Measurements from ENCODE around the gene RPA1. TPM values are rescaled to one million over a fixed set of nuclear protein-coding genes. Genes with fewer than 3 reads are reported as not detected.

Gene RPA1
- total and polyA plus RNA-seq, 2 of the 4 experiments (the other 2 are of a cell fraction) = 38.4 to 48.2 TPM

DNA sequence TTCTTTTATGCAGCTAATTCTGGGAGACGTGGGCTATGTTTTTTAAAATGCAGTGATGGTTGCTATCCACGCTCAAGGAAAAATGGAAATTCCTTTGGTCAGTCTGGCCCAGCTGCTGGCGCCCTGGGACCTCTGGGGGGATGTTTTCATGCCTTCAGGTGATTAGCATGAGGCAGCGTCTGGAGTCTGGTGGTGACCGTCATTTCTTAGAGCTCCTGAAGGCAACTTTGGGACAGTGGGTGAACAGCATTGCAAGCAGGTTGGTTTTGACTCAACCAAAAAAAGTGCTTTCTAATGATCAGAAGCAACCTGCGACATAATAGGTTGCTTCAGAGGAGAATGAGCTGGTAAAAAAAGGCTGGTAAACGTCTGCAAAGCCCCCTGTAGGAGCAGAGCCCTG lies 82.3 kb downstream of the RPA1 start:
- WGBS, 2 experiments (ENCODE audit: extremely low coverage in 2 of 2, insufficient read length in 1 of 2) = 7% methylated on average over 3 of the region's 7 CpGs; no CpG with 5 or more reads in 1 of the 2 experiments
- no TSS peak for BruUV-seq (replicated peaks)
- Histone ChIP-seq H2BK15ac (ENCODE audit: low read depth, low read length) (no peak overlapping the region), H3K4me2 (ENCODE audit: low read depth, low read length) (no peak overlapping the region), H3K4me3 (ENCODE audit: insufficient read depth, low read depth, low read length) (no peak overlapping the region), H3K18ac (ENCODE audit: low read depth, low read length) (no peak overlapping the region), H2BK5ac (ENCODE audit: low read depth, low read length, poor library complexity, severe bottlenecking) (no peak overlapping the region), H2AK9ac (replicated peaks; ENCODE audit: low read depth, low read length, poor library complexity) (no peak overlapping the region), H4K20me1 (ENCODE audit: insufficient read depth, low read length) (no peaks in the 10 kb centered on the region), H3K9me3 (ENCODE audit: control insufficient read depth, insufficient read depth, low read length) (no peaks in the 10 kb centered on the region), H3K27me3 (ENCODE audit: control insufficient read depth, insufficient read depth, low read length) (peaks cover 78% of the 10 kb centered on the region), H3K9ac (ENCODE audit: low read depth, low read length) (no peak overlapping the region), H4K5ac (ENCODE audit: low read depth, low read length) (no peak overlapping the region), H2BK120ac (ENCODE audit: low read depth, low read length) (no peak overlapping the region), H2BK20ac (ENCODE audit: low read depth, low read length) (no peak overlapping the region), H3K4ac (ENCODE audit: low read depth, low read length) (no peak overlapping the region), H3K36me3 (ENCODE audit: control insufficient read depth, insufficient read depth, low read length) (no peaks in the 10 kb centered on the region), H3K23ac (ENCODE audit: low read depth, low read length) (no peak overlapping the region), H4K8ac (ENCODE audit: low read depth in 2 of 2, low read length in 2 of 2) (no peak overlapping the region), H3K27ac (ENCODE audit: insufficient read depth, low read length) (no peak overlapping the region), H3K14ac (replicated peaks; ENCODE audit: low read depth, low read length) (no peak overlapping the region), H3K79me1 (ENCODE audit: low read depth in 1 of 2, low read length in 2 of 2) (no peaks in the 10 kb centered on the region), H3K9me1 (ENCODE audit: insufficient read depth, low read length) (no peaks in the 10 kb centered on the region), H3K56ac (ENCODE audit: extremely low read depth, insufficient read depth, low read length) (no peak overlapping the region), H2AFZ (replicated peaks; ENCODE audit: low read length, poor library complexity) (no peak overlapping the region), H4K91ac (ENCODE audit: insufficient read depth, low read depth, low read length) (no peak overlapping the region), H3K4me1 (ENCODE audit: control insufficient read depth, insufficient read depth, low read length) (no peaks in the 10 kb centered on the region; the same call in 1 of the 2 replicates), H2AK5ac (ENCODE audit: low read depth, low read length) (no peak overlapping the region)
- dilution Hi-C loops (cut with HindIII; ENCODE audit: low sequenced_read_pairs, unreplicated experiment) (no loop called here), in situ Hi-C loops (cut with MboI; ENCODE audit: low sequenced_read_pairs) (loop anchor here (5.0 kb wide), 1 partner anchor 115 kb away; the partner anchor contains the start of gene RTN4RL1), intact Hi-C loops (cut with micrococcal nuclease) (no loop called here)
- TF ChIP-seq SMC3 (IDR thresholded peaks at IDR 0.05; ENCODE audit: low read depth, low read length) (no peak), RCOR1 (IDR thresholded peaks at IDR 0.05; ENCODE audit: insufficient replicate concordance, low read length) (no peak), MAFK (IDR thresholded peaks at IDR 0.05; ENCODE audit: low read depth, low read length) (no peak), CEBPB (IDR thresholded peaks at IDR 0.05; ENCODE audit: low read depth, low read length) (no peak)
- TF ChIP-seq, protein P1, sequence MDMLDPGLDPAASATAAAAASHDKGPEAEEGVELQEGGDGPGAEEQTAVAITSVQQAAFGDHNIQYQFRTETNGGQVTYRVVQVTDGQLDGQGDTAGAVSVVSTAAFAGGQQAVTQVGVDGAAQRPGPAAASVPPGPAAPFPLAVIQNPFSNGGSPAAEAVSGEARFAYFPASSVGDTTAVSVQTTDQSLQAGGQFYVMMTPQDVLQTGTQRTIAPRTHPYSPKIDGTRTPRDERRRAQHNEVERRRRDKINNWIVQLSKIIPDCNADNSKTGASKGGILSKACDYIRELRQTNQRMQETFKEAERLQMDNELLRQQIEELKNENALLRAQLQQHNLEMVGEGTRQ (IDR thresholded peaks at IDR 0.05; ENCODE audit: low read depth, low read length) = no peak
- no peak for ATAC-seq (ENCODE audit: low read depth)
- POLR2A ChIA-PET (ENCODE audit: unreplicated experiment) = no interaction called here
- CTCF ChIA-PET = no interaction called here
- DNase-seq = no peak

Data from IMR-90 (cell line).